ENCODE results near the gene DAB1. TPM values are rescaled to one million over a fixed set of nuclear protein-coding genes. Genes with fewer than 3 reads are reported as not detected.

Gene DAB1
- total and polyA plus RNA-seq, 10 of the 15 experiments (the other 5 are each of a cell fraction or from before 2014, with no cell fraction given), result 0.02 to 0.10 (median 0.03) TPM; not detected in 5

- TF ChIP-seq STAT1 (conservative IDR thresholded peaks at IDR 0.05) (no peak), WRNIP1 (IDR thresholded peaks at IDR 0.05; ENCODE audit: borderline replicate concordance, low read depth, low read length) (no peak), MYC (IDR thresholded peaks at IDR 0.05; ENCODE audit: insufficient read depth, insufficient read length, insufficient replicate concordance, low read length, severe bottlenecking) (no peak), SKIL (IDR thresholded peaks at IDR 0.05; ENCODE audit: low read depth, poor library complexity, severe bottlenecking) (no peak), ASH2L (IDR thresholded peaks at IDR 0.05; ENCODE audit: borderline replicate concordance, low read depth) (no peak), ZNF687 (IDR thresholded peaks at IDR 0.05) (no peak), RELB (IDR thresholded peaks at IDR 0.05; ENCODE audit: low read depth) (no peak), MEF2B (IDR thresholded peaks at IDR 0.05; ENCODE audit: partially characterized antibody, poor library complexity, severe bottlenecking) (no peak), TBL1XR1 (IDR thresholded peaks at IDR 0.05; ENCODE audit: low read depth, low read length) (no peak)
- in situ Hi-C loops (cut with MboI), result no loop called here
- Histone ChIP-seq H3K4me3 (no peak overlapping the region), H3K36me3 (ENCODE audit: control insufficient read depth in 2 of 2, insufficient read depth in 2 of 2, low read length in 1 of 2) (no peaks in the 10 kb centered on the region), H2AFZ (ENCODE audit: control insufficient read depth, low read depth, low read length) (no peak overlapping the region), H3K4me2 (ENCODE audit: control insufficient read depth, insufficient read depth) (no peak overlapping the region), H3K79me2 (ENCODE audit: control insufficient read depth, insufficient read depth, low read length) (no peaks in the 10 kb centered on the region), H3K27ac (ENCODE audit: control insufficient read depth, insufficient read depth) (no peak overlapping the region), H3K9me3 (replicated peaks; ENCODE audit: control insufficient read depth, insufficient read depth, low read length) (no peaks in the 10 kb centered on the region), H3K9ac (ENCODE audit: control insufficient read depth, insufficient read depth, low read length) (no peak overlapping the region), H4K20me1 (ENCODE audit: control insufficient read depth, insufficient read depth) (no peaks in the 10 kb centered on the region), H3K27me3 (replicated peaks in 1 of 2; ENCODE audit: control insufficient read depth in 2 of 2, insufficient read depth in 2 of 2, low read length in 1 of 2) (no peaks in the 10 kb centered on the region; a peak in 1 of 4 replicates), H3K4me1 (ENCODE audit: control insufficient read depth, insufficient read depth, low read length) (no peaks in the 10 kb centered on the region)
- POLR2A ChIA-PET, result no interaction called here
- SMC1A ChIA-PET (ENCODE audit: uncharacterized antibody, unreplicated experiment), result interaction anchor here (1.2 kb wide), 1 partner anchor 20 kb away, joined by 3 read pairs; no protein-coding TSS in a partner anchor
- intact Hi-C loops (cut with micrococcal nuclease; ENCODE audit: unreplicated experiment), result no loop called here
- DNase-seq (ENCODE audit: low read depth, low spot score) (no peak), FAIRE-seq (no peak), ATAC-seq (no peak)
- RAD21 ChIA-PET (ENCODE audit: unreplicated experiment), result no interaction called here
- CTCF ChIA-PET, result no interaction called here
- no TSS peak for BruUV-seq (replicated peaks)
- WGBS (ENCODE audit: insufficient coverage, insufficient replicate concordance, low lambda C conversion rate, missing lambda C conversion rate), result 50% methylated on average over 2 of the region's 2 CpGs
Observed at GRCh38 chr1:57272150-57272549, 151.7 kb downstream of the DAB1 start.
